Stimulated activated CD4-positive, alpha-beta T cell treated with anti-CD3 and anti-CD28 coated beads, Interleukin-2, amount 100 ng/mL, for 24 hours (primary cell): ENCODE measurements around the gene DACH1.

ENCODE experiments used
- DNase-seq, 2 donors: peaks; one replicate each; pipeline ENCODE4 v3.0.0-alpha.2; 2020

DACH1 gene

DNA sequence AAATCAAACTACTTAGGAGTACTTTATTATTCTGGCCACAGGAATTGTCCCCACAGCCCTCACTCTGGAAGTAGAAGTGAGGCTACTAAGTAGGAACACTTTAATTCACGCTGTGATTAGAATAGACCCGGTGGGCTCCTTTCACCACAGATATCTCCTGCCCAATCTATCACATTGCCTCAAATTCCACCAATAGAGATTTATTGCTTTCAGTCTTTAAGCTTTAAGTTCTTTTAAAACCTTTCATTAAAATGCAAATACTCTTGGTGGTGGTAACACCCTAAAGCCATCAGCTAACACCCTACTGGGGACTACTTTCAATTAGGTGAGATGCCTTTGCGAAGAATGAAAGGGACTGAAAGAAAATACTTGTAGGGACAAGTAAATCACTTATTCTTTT lies 181.9 kb downstream of the DACH1 start:
- no peak for DNase-seq

DNA sequence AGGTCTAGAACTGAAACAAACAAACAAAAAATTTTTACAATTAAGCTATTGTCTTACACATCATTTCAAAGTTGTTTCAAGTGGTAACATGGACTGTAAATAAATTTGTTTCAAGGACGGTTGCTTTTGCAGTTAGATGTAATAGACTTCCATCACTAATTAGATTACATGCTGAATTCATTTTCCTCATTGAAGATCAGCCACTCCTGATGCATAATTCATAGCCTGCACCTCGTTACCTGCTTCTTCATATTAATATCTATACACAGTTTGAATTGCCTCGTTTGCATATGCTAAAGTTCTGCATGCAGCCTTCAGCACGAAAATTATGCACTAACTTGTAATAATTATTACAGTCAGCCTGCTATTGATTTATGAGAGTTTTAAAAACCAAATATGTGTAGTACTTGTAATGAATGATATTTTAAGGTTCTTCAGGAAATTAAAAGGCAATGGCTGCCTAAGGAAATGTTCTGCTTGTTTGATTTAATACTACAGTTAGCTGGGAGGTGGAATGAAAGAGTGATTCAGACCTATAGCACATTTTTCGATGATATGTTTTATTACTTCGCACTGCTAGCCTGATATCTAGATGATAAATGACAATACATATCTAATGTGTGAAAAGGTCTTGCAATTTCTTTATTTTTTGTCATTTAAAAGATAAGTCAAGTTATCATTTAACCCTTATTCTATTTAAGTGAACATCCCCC lies 184.9 kb downstream of the DACH1 start:
- DNase-seq, result no peak

DNA sequence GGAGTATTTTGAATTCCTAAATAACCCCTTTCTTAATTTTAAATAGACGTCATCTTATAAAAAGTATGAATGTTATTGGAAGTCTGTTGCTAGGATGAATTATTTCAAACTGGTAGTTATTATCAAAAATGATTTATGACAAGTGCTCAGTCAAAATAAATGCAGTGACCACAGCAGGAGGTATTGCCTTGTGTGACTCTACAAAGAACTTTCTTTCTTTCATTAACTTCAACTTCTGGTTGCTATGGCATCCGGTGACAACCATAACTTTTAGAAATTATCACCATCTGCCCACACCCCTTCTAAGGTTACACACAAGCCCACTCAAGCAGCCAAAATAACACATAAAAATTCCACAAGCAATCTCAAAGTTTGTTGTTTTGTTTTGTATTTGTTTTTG lies 189.9 kb downstream of the DACH1 start:
- DNase-seq, result no peak

DNA sequence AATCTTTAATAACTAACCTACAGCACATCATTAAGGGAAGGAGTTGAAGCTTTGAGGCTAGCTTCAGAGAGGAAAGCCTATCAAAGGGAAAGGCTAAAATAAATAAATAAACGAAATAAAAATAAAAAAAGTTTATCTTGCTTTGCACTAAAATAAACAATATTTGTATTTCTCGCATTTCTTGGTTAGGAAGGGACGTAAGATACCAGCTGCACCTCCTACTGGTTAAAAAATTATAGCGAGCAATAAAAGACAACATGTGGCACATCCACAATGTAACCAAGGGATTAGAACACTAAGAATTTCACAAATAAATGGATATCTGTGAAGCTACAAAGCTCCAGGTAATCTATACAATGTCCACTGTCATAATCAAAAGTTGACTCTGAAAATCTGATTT lies 194.5 kb downstream of the DACH1 start:
- DNase-seq, result no peak

DNA sequence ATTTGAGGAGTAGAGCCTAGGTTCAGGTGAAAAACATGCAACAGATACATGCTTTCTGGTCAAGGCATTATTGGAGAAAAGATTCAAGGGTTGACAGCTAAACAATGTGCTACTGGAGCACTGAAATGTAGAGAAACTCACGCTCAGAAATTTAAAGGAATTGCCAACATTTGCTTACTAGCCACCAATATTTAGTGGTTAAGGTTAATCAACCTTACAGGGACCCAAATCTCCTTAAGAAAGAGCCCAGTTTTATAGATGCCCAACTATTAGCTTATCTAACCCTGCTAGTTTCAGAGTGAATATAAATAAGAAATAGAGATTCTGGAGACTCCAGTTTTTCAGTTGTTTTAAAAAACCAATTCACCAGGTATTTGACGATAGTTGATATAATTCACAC lies 203.6 kb downstream of the DACH1 start:
- no peak for DNase-seq

DNA sequence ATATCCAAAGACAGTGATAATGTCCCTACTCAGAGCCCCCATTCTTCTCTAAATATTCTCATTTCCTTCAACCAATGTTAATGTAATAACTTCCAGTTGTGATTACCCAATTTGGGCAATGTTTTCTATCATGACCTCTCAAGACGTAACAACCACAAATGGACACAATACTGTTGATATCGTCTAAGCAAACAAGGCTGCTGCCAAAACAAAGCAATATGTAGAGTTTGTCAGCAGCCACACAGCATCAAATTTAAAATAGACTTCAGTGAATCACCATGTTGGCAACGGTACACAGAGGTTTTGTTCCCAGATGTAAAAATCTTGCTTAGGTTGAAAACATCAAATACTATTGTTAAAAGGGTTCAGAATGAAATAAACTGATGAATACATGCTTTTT lies 205.1 kb downstream of the DACH1 start:
- DNase-seq, result no peak

DNA sequence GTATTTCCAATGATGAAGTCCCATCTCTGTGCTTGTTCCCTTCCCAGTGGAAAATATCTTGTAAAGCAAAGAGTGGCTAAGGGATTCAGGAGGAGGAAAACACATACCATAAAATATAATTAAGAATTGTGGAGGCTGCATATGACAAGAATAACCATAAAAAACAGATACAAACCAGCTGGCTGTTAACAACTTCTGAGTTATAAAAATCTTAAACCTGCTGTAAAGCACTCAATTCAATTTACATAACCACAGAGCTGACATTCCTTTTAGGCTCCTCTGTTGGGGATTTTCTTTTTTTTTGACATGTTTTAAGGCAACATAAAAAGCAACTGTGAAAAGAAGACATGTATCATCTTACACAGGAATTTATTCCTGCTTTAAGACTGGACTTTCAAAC lies 207.6 kb downstream of the DACH1 start:
- no peak for DNase-seq

DNA sequence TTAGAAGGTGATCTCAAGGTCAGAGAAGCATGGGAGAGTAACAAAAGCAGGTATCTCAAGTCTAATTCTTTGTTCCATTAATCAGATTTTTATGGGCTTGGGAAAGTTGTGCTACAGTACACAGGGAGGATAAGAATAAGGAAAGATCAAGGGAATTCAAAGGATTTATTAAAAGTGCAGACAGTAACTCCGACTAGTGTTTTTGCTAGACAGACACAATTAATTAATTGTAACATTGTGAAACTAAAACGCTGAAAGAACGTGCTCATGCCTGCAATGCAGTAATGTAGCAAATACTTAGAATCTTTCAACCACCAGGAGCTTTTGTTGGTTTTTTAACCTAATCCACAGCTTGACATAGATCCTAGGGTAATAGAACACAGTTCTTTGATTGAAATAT lies 221.5 kb downstream of the DACH1 start:
- DNase-seq, result no peak

DNA sequence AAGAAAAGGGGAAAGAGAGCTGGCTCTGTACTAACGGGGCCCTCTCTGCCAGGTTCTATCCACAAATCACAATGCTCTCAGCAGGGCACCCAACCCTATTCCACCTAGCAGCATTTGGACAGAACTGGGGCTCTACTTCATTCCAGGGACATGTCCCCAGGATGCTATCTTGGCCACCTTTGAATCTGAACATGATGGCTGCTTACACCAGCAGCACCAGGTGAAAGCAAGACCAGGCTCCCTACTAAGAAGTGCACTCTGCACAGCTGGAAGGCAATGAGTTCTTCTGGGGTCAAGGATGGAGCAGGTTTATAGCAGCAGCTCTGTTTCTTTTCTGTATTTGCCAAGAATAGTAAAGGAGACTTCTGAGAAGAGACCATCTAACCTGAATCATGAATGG lies 222.4 kb downstream of the DACH1 start:
- no peak for DNase-seq

DNA sequence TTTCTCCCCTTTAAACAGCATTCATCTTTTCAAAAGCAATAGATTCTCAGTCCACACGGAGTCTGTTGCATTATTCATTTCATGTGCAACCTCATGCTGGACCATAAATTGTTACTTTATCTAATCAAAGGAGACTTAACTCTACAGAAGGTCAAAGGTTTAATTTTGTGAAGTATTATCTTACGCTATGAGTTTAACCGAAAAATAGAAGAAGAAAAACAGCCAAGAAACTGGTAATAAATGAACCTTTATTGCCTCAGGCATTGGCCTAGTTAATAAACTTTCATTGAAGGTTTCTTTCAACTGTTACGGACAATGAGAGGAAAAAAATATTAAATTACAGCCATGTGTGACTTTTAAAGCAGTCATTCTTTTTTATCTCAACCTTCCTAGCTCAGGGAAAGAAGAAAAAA lies 223.6 kb downstream of the DACH1 start:
- DNase-seq, result no peak

DNA sequence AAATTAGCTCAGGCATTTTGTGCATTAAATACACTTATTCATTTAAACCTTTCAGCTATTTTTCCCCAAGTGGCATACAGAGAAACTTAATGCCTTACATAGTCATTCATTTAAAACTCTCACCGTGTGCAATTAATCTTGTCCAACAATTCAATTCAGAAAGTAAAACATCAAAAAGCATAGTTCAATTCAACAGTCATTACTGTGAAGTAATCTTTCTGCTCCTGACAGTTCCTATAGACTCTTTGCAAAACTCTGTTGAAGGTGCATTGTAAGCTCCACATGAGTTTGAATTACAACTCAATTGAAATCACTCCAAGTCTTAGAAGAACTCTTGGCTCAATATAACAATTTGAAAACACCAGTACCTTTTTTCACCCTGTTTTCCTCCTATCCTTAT lies 228.3 kb downstream of the DACH1 start:
- DNase-seq, result no peak

DNA sequence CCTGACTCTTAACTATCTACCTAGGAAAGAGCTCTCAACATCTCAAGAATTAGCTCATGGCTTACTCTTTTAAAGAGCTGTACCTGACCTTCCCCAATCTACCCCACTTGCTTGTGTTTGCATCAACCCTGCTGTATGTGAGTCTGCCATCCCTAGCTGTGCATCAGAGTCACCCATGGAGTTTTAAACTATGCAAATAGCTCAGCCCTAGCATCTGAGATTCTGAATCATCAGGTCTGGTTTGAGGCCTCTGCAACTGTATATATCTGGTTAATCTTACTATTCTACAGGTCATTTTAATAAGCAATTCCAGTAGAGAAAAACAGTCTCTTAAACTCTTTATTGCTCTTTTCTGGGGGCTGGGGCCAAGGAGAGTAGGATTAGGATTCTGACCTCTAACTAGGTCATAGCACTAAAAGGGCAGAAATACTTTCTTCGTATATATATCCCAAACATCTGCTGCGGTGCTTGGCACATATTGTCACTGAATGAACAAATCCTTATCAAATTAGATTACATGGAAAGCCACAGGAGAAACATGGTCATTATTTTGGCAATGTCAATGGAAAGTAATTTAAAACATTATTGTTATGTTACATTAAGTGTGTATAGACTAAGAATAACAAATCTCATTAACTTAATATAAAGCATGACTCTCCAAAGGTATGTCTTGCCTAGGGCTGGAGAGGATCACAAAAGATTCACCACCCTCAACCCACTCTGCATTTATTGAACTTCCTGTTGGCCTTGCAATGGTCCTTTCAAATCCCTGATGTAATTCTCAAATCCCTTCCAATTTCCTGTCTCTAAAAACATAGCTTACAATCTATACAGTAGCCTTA lies 232.2 kb downstream of the DACH1 start:
- no peak for DNase-seq

DNA sequence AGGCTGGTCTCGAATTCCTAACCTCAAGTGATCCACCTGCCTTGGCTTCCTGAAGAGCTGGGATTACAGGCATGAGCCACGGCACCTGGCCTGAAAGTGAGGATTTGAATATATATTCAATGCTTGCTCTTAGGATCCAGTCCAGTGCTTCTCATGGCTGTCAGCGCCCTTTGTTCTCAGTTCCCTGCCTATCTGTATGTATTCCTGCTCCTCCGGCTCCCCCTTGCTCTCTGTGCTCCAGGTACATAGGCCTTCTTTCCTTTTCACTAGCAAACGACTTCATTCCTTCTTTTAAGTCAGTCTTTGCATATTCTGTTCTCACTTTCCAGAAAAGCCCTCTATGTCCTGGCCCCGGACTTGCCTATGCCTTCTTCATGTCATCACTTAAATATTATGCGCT lies 232.8 kb downstream of the DACH1 start:
- DNase-seq, result no peak

DNA sequence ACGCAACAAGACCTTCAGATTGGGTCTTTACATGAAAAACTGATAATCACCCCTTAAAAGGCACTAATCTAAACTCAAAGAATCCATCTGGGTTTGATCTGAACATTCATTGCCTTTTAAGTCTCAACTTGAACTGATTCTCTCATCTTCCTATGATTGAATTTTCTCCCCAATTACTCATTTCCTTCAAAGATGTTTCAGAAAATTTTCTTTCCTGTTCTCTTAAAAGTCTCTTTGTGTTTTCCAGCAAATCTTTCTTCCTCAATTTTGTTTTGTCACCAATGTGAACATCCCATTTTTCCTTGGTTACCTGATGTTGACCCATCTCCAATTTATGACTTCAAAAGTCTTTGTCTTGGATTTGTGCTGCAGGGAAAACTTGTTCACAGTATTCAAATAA lies 234.3 kb downstream of the DACH1 start:
- DNase-seq, result no peak

DNA sequence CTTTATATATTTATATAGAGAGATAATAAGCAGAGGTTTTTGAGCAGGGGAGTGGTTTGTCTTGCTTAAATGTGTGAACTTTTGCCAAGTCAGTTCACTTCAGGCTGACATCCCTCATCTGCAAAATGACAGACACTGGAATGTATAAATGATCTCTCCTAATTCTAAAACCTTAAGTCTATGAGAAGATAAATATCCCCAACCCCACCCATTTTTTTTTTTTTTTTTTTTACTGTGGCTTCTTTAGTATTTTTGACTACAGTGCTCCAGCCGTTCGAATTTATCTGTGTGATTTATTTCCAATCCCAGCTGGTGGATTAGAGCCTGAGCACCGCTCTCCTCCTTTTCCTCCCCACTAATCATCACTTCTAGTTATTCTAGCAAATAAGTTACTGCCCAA lies 234.8 kb downstream of the DACH1 start:
- DNase-seq, result no peak

DNA sequence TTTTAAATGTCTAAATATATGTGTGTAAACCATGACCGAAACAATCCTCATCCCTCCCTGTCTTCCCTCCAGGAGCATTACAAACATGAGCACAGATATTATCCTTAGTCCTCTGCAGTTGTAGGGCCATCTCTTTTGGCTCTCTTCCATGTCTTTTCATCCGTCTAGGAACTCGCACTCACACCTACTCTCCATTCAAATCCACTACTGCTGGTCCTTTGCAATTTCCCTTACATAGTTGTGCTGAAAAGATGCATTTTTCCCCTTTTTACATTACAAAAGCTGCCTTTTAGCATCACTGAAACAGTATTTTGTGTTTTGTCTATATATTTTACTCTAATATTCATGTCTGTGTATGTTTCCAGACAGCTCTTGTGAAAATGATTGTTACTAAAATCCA lies 237.8 kb downstream of the DACH1 start:
- DNase-seq, result no peak

DNA sequence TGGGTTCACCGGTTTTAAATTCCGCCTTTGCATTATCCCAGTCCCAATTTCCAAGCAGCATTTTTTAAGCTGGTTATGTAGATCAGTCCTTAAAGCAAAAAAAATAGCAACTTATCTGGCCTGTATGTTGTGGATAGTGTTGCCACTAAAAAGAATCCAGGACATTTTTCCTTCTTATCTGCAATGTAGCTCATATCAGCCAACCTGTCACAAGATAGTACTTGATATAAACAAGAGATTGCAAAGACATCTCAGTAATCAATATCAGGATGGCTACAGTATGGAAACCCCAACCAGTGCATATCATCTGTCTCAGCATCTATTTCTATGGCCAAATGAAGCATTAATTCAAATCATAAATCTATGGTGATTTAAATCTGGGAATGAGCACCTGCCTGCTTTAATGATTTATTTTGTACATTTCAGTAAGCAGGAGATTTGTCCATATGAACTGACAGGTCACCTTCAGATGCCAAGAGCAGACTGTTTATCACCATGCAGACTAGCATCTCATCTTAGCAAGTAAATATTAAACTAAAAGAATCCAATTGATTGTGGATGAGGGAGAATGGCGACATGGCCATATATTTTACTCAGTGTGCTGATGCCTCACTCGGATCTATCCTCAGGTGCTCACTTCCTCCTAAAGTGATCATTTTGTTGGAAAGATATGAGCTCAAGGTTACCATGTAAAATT lies 240.4 kb downstream of the DACH1 start:
- no peak for DNase-seq

DNA sequence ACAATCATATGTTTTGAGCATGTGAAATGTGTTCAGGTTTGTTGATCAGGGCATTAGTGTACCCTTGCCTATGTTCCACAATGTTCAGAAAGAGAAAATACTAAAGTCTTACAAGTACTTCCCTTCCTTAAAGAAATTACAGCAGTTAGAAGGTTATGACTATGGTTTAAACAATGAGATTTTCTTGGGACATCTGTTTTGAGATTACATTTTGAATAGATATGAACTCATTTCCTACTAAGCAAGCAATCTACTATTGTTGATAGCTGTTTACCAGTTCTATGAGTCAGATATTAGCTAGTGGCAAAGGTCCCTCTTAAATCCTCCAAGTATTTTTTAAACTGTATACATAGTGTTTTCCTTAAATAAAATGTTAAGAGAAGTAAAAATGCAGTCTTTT lies 241.3 kb downstream of the DACH1 start:
- no peak for DNase-seq

DNA sequence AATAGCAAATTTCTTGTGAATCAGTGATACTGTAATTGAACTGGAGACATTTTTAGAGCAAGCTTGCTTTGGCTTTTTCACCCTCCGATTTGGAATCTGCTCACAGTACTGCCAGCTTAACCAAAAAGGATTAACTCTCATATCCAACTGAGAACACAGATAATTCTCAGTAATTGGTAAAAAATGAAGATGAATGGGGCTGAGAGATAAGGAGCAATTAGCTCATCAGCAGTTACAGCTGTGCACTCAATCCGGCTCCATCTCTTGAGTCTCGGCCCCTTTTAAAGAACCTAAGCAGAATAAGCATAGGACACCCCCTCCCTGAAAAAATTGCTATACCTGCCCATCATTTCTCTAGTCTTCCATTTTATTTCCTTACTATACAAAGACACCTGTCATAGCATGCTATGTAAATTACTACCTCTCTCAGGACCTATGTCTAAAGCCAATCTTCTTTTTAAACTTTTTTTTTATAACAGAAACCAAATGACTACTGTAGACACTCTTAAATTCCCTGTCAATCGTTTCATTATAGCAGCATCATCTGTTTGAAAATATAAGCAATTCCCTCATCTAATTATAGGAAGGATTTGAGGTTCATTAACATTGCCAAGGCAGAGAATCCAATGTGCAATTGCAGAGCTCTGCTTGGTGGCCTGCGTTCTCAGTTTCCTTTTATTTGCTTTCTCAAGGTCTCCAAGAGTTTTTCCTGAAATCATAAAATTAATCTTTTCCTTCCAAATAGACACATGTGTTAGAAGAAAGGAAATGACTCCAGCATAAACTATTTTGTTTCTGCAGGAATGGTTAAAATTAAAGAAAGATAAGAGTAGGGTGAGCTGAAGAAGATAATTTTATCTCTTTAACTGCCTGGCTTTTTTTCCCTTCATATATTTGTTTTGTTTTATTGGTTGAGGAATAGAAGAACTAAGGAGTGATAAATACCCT lies 242.1 kb downstream of the DACH1 start:
- DNase-seq, result no peak

DNA sequence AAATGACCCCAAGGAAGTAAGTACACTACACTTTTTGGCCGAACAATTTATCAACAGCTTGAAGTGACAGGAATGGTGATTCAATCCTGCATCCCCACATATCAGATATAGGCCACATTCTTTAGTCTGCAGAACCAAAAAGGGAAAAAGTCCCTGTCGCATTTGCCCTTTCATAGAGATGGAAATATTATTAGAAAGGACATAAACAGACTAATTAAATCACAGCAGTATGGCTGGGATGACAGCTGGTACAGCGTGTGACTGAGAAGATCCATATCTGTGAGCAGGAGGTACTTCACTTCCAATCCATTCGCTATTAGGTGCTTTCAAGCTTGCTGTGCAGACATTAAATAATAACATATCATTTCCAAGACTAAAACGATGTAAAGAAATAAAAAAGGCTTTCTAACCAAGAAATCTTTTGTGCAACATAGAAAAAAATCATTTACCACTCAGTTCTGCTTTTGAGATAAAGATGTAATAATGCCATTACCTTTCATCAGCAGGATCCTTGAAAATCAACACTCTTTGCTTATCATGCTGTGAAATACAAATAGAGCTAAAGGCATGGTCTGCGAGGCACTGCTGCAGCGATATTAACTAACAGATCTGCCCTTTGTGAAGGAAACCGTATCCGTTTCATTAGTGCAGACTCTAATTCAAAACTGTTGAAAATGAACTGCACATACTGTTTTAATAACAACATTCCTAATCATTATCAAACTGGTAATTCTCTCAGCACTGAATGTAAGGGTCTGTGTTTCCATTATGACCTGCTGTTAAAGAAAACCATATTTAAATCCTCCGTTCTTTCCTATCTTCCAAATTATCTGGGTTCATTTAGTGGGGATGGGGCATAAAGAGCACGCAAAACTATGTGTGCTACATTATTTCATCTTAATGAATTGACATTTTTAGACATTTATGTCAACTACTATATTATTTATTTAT lies 245.6 kb downstream of the DACH1 start:
- no peak for DNase-seq

DNA sequence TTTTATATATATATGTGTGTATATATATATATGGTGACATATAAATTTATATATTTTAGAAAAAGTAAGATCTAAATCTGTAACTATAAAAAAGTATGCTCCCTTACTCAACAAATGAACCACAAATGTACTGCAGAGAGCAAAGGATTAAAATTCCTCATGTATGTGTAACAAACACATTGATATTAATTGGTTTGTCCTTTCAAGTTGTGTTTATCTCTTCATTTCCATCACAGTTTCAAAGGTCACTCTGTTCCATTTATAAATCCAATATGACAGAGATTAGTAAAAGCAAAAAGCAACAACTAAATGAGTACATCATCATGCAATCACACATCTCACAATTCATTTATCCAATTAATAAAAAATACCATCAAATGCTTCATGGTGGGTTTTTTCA lies 247.9 kb downstream of the DACH1 start:
- DNase-seq, result no peak

DNA sequence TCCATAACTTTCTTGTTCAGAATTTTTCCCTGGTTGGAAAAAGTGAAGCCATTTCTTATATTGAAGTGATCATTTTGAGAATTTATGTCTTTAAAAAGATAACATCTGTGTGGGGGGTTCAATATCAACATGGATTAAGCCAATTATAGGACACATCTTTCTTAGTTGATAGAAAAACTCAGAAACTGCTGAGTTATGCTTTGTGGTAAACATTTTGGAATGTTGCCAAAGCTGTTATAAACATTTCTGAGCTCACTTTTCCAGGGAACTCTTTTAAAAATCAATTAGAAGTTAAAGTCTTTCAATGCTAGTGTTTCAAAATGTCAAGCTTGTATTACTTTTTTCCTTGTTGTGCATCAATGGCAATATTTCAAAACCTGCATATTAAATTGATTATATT lies 248.8 kb downstream of the DACH1 start:
- DNase-seq, result no peak
